HG02981 (cell line): ENCODE measurements around the gene NR1H2.
A peak's percentile ranks its signal among the peaks of the same experiment; 100 is the strongest.
"Not testable (repeated sequence)": the region's sequence is repeated elsewhere in the genome, so short reads cannot be mapped to it uniquely, and the experiment has no call there.

Source experiments
- ATAC-seq: cut with Tn5 transposase; IDR thresholded peaks from one replicate; pipeline ENCODE4 v1.9.1; 2021; ENCODE audit warnings: mild to moderate bottlenecking, moderate library complexity; ENCODE audit not compliant: unreplicated experiment

The NR1H2 gene

GRCh38 chr19:50344661-50345318 is 31.5 kb upstream of the NR1H2 start:
- ATAC-seq, result no peak

- not testable (repeated sequence) for ATAC-seq
Measured at GRCh38 chr19:50347089-50347581, 29.1 kb upstream of the NR1H2 start.

- ATAC-seq, result no peak
Measured at GRCh38 chr19:50349277-50350057, 26.8 kb upstream of the NR1H2 start.

- no peak for ATAC-seq
Measured at GRCh38 chr19:50352242-50352641, 24.0 kb upstream of the NR1H2 start.

GRCh38 chr19:50353487-50353880 is 22.8 kb upstream of the NR1H2 start:
- not testable (repeated sequence) for ATAC-seq

GRCh38 chr19:50356691-50357177 is 19.5 kb upstream of the NR1H2 start:
- no peak for ATAC-seq

GRCh38 chr19:50357178-50358100 is 18.8 kb upstream of the NR1H2 start:
- peak; percentile 47 for ATAC-seq

- ATAC-seq, result no peak
Measured at GRCh38 chr19:50358483-50359327, 17.6 kb upstream of the NR1H2 start.

GRCh38 chr19:50359328-50359818 is 16.9 kb upstream of the NR1H2 start:
- no peak for ATAC-seq

- no peak for ATAC-seq
Measured at GRCh38 chr19:50361290-50362029, 14.8 kb upstream of the NR1H2 start.

GRCh38 chr19:50362030-50362412 is 14.2 kb upstream of the NR1H2 start:
- ATAC-seq, result no peak

GRCh38 chr19:50362656-50363424 is 13.4 kb upstream of the NR1H2 start:
- ATAC-seq, result no peak

GRCh38 chr19:50365434-50366306 is 10.6 kb upstream of the NR1H2 start, which contains the start of gene NAPSA:
NAPSA (minus strand) TSS chr19:50365639; CDS start chr19:50365621, 18 bp downstream.
- ATAC-seq, result no peak

GRCh38 chr19:50368649-50369570 is 7.3 kb upstream of the NR1H2 start:
- ATAC-seq, result no peak

- no peak for ATAC-seq
Measured at GRCh38 chr19:50371914-50372475, 4.3 kb upstream of the NR1H2 start.

- peak; percentile 22 for ATAC-seq
Measured at GRCh38 chr19:50377051-50377461, 799 bp downstream of the NR1H2 start.
